Fibroblast of peridontal ligament (primary cell): Measurements from ENCODE around the gene PNPLA7.

ENCODE experiments used
- DNase-seq: peaks from one replicate; pipeline ENCODE4 v3.0.0-alpha.2; 2010; ENCODE audit errors: extremely low read depth

The PNPLA7 gene

GRCh38 chr9:137496601-137497375, 53.4 kb downstream of the PNPLA7 start:
- DNase-seq, result no peak

- no peak for DNase-seq
Measured at GRCh38 chr9:137494550-137495351, 55.5 kb downstream of the PNPLA7 start.

GRCh38 chr9:137494104-137494544, 56.1 kb downstream of the PNPLA7 start:
- no peak for DNase-seq

GRCh38 chr9:137493364-137494103, 56.7 kb downstream of the PNPLA7 start:
- DNase-seq, result no peak

GRCh38 chr9:137492464-137493363, 57.5 kb downstream of the PNPLA7 start:
- DNase-seq, result no peak

GRCh38 chr9:137491735-137492432, 58.3 kb downstream of the PNPLA7 start:
- DNase-seq, result no peak

GRCh38 chr9:137490532-137491186, 59.5 kb downstream of the PNPLA7 start:
- DNase-seq, result peak; percentile 17

- no peak for DNase-seq
Measured at GRCh38 chr9:137488906-137489305, 61.3 kb downstream of the PNPLA7 start.

- no peak for DNase-seq
Measured at GRCh38 chr9:137488327-137488653, 61.9 kb downstream of the PNPLA7 start.

- no peak for DNase-seq
Measured at GRCh38 chr9:137487454-137488326, 62.5 kb downstream of the PNPLA7 start.

GRCh38 chr9:137486545-137487453, 63.4 kb downstream of the PNPLA7 start:
- DNase-seq, result no peak

- DNase-seq, result no peak
Measured at GRCh38 chr9:137486141-137486490, 64.1 kb downstream of the PNPLA7 start.

GRCh38 chr9:137485343-137486140, 64.7 kb downstream of the PNPLA7 start:
- no peak for DNase-seq

GRCh38 chr9:137484551-137485315, 65.5 kb downstream of the PNPLA7 start:
- DNase-seq, result no peak

GRCh38 chr9:137482094-137482781, 68.0 kb downstream of the PNPLA7 start:
- peak; percentile 87 for DNase-seq
